Measurements from ENCODE around the gene GTPBP6. TPM values are rescaled to one million over a fixed set of nuclear protein-coding genes. Genes with fewer than 3 reads are reported as not detected.

GTPBP6 gene
- total RNA-seq, 1 donor from 2014 or later: 49.9 TPM

GRCh38 chrX:349196-349595, 30.6 kb upstream of the GTPBP6 start:
- Mint-ChIP-seq H3K27ac (ENCODE audit: unreplicated experiment) (no peak overlapping the region), H3K27me3 (ENCODE audit: unreplicated experiment) (no peaks in the 10 kb centered on the region)
- DNase-seq (ENCODE audit: extremely low spot score, unreplicated experiment): peak; percentile 78

GRCh38 chrX:348461-349117, 30.0 kb upstream of the GTPBP6 start:
- peaks cover 7% of the 10 kb centered on the region for H3K4me1 Mint-ChIP-seq (ENCODE audit: unreplicated experiment)
- DNase-seq (ENCODE audit: extremely low spot score, unreplicated experiment): peak; percentile 70
- no peak overlapping the region for H3K4me3 Mint-ChIP-seq (ENCODE audit: unreplicated experiment)

More at GRCh38 chrX:349196-349595, 30.6 kb upstream of the GTPBP6 start:
- H3K36me3 Mint-ChIP-seq (ENCODE audit: unreplicated experiment): peaks cover 4% of the 10 kb centered on the region
- H3K4me3 Mint-ChIP-seq (ENCODE audit: unreplicated experiment): no peak overlapping the region
- no peaks in the 10 kb centered on the region for H3K9me3 Mint-ChIP-seq (ENCODE audit: unreplicated experiment)
- TF ChIP-seq CTCF (IDR thresholded peaks at IDR 0.05): no peak
- H3K4me1 Mint-ChIP-seq (ENCODE audit: unreplicated experiment): peaks cover 7% of the 10 kb centered on the region

GRCh38 chrX:347351-348117, 28.9 kb upstream of the GTPBP6 start:
- H3K9me3 Mint-ChIP-seq (ENCODE audit: unreplicated experiment): no peaks in the 10 kb centered on the region
- peaks cover 5% of the 10 kb centered on the region for H3K4me1 Mint-ChIP-seq (ENCODE audit: unreplicated experiment)
- DNase-seq (ENCODE audit: extremely low spot score, unreplicated experiment): no peak
- H3K27me3 Mint-ChIP-seq (ENCODE audit: unreplicated experiment): no peaks in the 10 kb centered on the region
- no peak for TF ChIP-seq CTCF (IDR thresholded peaks at IDR 0.05)
- H3K27ac Mint-ChIP-seq (ENCODE audit: unreplicated experiment): no peak overlapping the region
- peaks cover 4% of the 10 kb centered on the region for H3K36me3 Mint-ChIP-seq (ENCODE audit: unreplicated experiment)
- H3K4me3 Mint-ChIP-seq (ENCODE audit: unreplicated experiment): no peak overlapping the region

More at GRCh38 chrX:348461-349117, 30.0 kb upstream of the GTPBP6 start:
- TF ChIP-seq CTCF (IDR thresholded peaks at IDR 0.05): no peak
- Mint-ChIP-seq H3K27me3 (ENCODE audit: unreplicated experiment) (no peaks in the 10 kb centered on the region), H3K36me3 (ENCODE audit: unreplicated experiment) (peaks cover 4% of the 10 kb centered on the region), H3K27ac (ENCODE audit: unreplicated experiment) (no peak overlapping the region), H3K9me3 (ENCODE audit: unreplicated experiment) (no peaks in the 10 kb centered on the region)

- TF ChIP-seq CTCF (IDR thresholded peaks at IDR 0.05): no peak
- peaks cover 5% of the 10 kb centered on the region for H3K36me3 Mint-ChIP-seq (ENCODE audit: unreplicated experiment)
- no peaks in the 10 kb centered on the region for H3K27me3 Mint-ChIP-seq (ENCODE audit: unreplicated experiment)
- no peak overlapping the region for H3K27ac Mint-ChIP-seq (ENCODE audit: unreplicated experiment)
- H3K9me3 Mint-ChIP-seq (ENCODE audit: unreplicated experiment): no peaks in the 10 kb centered on the region
- H3K4me1 Mint-ChIP-seq (ENCODE audit: unreplicated experiment): peaks cover 5% of the 10 kb centered on the region
- no peak overlapping the region for H3K4me3 Mint-ChIP-seq (ENCODE audit: unreplicated experiment)
- peak; percentile 85 for DNase-seq (ENCODE audit: extremely low spot score, unreplicated experiment)
Observed at GRCh38 chrX:346034-346813, 27.6 kb upstream of the GTPBP6 start.

Data from osteocyte (in vitro differentiated cells).